ENCODE results near the gene C16orf54.
"Not testable (repeated sequence)": the region's sequence is repeated elsewhere in the genome, so short reads cannot be mapped to it uniquely, and the experiment has no call there.

The C16orf54 gene

DNA sequence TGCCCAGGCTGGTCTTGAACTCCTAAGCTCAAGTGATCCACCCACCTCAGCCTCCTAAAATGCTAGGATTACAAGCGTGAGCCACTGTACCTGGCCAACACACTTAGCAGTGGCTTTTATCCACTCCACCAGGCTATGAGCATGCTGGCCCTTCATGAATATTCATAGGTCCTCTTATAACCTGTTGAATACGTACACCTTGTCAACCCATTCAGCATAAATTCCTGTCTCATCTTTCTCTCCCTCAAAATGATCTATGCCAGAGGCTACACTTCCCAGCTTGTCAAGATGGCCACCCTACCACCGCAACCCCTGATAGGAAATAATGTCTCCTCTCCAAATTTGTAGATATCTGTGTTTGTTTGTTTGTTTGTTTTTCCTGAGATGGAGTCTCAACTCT is 21.3 kb upstream of the C16orf54 start:
- DNase-seq, result no peak

DNA sequence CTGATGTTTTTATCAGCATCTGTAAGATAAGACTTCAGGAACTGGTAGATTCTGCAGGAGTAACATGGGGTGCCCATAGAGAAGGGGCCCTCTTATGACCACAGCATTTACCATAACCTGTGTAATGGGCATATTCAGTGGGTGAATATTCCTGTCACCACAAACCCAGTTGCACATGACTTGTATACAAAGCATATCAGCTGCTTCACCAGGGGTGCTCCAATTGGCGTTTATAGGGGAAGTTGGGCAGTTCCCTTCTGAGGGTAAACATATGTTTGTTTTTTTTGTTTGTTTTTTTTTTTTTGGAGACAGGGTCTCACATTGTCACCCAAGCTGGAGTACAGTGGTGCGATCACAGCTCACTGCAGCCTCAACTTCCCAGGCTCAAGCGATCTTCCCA is 20.8 kb upstream of the C16orf54 start:
- DNase-seq, result no peak

DNA sequence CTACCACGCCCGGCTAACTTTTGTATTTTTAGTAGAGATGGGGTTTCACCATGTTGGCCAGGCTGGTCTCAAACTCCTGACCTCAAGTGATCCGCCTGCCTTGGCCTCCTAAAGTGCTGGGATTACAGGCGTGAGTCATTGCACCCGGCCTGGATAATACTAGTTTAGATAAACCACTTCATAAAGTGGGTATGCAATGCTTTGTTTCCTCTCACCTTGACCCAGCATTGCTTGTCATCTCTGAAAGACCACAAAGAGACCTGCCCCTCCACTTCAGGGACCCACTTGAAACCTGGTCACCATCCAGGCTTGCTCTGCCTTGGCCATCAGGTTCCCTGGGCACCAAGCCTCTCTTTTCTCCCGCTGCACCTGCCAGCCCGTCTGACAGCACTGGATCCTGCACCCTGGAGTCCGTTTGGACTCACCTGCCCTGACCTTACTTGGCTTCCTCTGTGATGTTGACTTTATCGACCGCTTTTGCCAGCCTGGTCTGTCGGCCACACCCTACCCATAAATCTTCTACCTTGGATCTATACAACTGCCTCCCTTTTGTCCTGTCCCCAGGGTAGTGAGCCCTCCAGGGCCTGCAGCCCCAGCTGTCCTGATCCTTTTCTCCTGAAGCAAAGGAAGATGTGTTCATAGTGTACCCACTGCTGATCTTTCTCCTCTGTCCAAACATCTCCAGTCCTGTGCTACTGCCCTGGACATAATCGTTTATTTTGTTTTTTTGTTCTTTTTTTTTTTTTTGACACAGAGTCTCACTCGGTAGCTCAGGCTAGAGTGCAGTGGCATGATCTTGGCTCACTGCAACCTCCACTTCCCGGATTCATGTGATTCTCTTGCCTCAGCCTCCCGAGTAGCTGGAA is 19.6 kb upstream of the C16orf54 start:
- no peak for DNase-seq

DNA sequence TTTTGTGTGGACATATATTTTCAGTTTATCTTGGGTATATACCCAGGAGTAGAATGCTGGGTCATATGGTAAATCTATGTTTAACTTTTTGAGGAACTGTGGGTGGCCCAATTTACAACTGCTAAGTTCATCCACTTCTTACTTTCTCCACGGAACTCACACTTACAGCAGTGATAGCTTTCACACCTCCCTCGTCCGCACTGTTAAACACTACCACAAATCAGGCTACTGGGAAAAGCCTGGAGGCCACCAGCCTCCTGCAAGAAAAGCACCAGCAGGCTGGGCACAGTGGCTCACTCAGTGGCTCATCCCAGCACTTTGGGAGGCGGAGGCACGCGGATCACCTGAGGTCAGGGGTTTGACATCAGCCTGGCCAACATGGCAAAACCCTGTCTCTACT is 17.5 kb upstream of the C16orf54 start:
- DNase-seq, result no peak

DNA sequence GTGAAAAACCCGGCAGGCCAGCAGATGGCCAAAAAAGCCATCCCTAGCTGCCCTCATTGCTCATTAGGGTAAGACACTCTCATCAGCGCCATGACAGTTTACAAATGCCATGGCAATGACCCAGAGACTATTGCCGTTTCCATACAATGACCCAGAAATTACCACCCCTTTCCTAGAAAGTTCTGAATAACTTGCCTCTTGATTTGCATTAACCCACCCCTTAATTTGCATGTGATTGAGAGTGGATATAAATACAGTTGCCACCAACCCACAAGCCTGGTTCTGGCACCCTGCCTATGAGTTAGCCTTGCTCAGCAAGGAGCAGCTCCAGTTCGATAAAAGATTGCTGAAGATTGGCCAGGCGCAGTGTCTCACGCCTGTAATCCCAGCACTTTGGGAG is 16.1 kb upstream of the C16orf54 start:
- DNase-seq, result no peak

DNA sequence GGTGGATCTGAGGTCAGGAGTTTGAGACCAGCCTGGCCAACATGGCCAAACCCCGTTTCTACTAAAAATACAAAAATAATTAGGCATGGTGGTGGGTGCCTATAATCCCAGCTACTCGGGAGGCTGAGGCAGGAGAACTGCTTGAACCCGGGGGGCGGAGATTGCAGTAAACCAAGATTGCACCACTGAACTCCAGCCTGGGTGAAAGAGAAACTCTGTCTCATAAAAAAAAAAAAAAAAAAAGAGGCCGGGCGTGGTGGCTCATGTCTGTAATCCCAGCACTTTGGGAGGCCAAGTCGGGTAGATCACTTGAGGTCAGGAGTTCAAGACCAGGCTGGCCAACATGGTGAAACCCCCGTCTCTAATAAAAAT is 15.5 kb upstream of the C16orf54 start:
- not testable (repeated sequence) for DNase-seq

DNA sequence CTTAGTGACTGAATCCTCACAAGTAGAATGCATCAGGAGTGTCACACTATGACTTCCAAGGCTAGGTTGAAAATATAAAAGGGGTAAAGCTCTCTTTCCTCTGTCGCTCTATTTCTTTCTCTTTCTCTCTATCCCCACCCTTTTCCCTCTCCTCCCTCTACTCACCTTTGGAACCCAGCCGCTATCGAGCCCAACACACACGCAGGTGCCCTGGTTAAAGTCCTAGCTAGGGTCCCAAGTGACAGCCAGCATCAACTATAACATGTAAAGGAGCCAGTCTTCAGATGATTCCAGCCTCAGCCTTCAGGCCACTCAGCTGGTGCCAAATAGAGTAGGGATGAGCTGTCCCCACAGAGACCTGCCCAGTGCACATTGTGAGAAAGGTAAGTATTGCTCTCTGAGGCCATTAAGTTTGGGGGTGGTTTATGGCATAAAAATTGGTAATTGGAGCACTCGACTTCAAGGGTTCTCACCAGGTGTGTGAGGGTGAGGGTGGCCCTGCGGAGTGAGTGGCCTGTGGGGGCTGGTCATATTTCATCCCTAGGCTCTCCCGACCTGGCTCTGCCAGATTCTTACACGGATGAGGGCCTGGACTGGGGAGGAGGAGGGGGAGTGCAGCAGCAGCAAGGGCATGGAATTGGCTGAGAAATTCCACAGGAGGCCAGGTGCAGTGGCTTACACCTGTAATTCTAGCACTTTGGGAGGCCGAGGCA is 14.9 kb upstream of the C16orf54 start:
- DNase-seq, result no peak

DNA sequence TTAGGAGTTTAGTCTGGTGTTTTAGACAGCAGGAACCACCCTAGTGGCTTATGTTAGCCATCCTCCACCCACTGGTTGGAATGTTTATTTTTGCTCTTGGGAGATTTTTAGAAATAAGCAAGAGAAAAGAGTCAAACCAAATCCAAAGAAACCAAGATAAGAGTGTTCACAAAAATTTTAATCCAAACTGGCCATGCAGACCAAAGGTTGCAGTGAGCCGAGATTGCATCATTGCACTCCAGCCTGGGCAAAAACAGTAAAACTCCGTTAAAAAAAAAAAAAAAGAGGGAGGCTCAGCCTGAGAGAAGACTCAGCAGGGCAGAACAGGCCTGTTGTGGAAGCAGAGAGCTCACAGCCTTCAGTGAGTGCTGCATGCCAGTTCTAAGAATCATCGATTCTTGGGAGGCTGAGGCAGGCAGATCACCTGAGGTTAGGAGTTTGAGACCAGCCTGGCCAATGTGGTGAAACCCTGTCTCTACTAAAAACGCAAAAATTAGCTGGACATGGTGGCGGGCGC is 12.2 kb upstream of the C16orf54 start:
- DNase-seq, result no peak

DNA sequence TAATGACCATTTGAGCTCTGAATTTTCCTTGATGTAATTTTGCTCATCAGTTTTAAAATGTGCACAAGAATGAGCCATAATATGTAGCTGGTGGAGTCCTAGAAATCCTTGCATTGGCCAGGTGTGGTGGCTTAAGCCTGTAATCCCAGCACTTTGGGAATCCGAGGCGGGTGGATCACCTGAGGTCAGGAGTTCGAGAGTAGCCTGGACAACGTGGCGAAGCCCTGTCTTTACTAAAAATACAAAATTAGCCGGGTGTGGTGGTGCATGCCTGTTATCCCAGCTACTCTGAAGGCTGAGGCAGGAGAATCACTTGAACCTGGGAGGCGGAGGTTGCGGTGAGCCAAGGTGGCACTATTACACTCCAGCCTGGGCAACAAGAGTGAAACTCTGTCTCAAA is 11.3 kb upstream of the C16orf54 start:
- DNase-seq, result not testable (repeated sequence)

DNA sequence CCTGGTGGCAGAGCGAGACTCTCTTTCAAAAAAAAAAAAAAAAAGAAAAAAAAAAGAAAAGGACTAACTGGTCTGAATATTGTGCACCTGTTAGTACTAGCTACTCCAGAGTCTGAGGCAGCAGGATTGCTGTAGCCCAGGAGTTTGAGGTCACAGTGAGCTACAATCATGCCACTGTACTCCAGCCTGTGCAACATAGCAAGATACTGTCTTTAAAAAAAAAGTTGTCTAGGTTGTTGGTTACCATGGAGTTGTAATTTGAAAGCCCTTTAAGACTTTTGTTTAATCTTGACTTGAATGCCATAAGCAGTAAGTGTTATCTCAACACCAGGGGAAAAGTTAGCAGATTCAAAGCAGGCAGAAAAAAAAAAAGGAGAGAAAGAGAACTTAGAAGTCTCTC is 10.9 kb upstream of the C16orf54 start:
- DNase-seq, result no peak

DNA sequence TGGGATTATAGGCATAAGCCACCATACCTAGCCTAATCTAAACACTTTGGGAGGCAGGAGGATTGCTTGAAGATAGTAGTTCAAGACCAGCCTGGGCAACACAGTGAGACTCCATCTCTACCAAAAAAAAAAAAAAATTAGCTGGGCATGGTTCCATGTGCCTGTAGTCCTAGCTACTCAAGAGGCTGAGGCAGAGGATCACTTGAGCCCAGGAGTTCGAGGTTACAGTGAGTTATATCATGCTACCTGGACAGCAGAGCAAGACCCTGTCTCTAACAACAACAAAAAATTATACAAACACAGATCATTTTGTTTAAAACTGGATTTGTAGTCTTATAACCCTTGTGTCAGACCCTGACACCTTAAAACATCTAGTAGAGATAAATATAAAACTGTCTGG is 7.7 kb upstream of the C16orf54 start:
- no peak for DNase-seq

DNA sequence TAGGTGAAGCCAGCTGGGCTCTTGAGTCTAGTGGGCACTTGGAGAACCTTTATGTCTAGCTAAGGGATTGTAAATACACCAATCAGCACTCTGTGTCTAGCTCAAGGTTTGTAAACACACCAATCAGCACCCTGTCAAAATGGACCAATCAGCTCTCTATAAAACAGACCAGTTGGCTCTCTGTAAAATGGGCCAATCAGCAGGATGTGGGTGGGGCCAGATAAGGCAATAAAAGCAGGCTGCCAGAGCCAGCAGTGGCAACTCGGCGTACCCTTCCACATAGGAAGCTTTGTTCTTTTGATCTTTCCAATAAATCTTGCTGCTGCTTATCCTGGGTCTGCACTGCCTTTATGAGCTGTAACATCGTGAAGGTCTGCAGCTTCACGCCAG is 3.0 kb upstream of the C16orf54 start:
- DNase-seq, result not testable (repeated sequence)

DNA sequence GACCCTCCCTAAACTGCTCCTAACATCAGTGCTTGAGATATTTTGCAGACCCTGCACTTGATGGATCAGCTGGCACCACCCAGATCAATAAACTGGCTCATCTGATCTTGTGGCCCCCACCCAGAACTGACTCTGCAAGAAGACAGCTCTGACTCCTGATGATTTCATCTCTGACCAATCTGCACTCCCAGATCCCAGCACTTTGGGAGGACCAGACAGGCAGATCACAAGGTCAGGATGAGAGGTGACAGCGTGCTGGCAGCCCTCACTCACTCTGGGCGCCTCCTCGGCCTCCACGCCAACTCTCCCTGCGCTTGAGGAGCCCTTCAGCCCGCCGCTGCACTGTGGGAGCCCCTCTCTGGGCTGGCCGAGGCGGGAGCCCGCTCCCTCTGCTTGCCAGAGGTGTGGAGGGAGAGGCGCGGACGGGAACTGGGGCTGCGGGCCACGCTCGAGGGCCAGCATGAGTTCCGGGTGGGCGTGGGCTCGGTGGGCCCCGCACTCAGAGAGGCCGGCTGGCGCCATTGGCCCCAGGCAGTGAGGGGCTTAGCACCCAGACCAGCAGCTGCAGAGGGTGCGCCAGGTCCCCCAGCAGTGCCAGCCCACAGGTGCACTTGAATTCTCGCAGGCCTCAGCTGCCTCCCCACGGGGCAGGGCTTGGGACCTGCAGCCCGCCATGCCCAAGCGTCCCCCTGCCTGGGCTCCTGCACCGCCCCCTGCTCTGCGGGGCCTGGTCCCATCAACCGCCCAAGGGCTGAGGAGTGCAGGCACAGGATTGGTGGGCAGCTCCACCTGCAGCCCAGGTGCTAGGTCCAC is 2.4 kb upstream of the C16orf54 start:
- DNase-seq, result no peak

DNA sequence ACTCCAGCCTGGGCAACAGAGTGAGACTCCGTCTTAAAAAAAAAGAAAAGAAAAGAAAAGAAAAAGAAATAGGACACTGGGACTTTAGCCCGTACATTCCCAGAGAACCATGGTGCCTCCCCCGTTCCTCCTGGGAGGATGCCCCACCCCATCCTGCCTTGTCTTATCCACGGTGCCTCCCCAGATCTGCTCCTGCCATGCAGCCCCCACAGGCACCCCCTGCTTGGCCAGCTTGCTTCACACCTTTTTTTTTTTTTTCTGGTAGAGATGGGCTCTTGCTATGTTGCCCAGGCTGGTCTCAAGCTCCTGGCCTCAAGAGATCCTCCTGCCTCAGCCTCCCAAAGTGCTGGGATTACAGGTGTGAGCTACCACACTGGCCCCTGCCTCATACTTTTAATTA is 728 bp upstream of the C16orf54 start:
- not testable (repeated sequence) for DNase-seq

DNA sequence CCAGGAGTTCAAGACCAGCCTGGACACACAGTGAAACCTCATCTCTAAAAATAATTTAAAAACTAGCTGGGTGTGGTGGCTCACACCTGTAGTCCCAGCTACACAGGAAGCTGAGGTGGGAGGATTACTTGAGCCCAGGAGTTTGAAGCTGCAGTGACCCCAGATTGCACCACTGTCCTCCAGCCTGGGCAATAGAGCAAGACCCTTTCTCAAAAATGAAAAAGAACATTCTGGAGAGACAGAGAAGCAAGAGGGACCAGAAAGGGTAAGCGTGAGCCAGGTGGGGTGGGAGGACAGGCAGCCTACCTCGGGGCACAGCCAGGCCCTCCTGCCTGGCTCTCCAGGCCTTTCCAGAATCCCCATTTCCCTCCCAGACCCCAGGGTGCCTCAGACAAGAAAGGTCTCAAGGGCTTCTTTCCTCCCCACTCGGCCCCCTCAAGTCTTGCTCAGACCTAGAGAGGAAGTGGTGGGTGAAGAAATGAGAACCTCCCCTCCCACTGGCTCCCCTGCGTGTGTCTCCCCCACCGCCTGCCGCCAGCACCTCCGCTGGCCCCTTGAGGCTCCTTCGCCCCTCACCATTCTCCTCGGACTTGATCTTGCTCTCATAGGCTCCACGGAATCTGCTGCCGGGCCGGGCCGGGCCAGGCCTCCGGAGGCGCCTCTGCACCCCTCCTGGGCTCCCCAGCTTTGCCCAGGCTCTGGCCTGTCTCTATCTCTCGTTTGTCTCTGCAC is 503 bp downstream of the C16orf54 start:
- peak; percentile 59 for DNase-seq

DNA sequence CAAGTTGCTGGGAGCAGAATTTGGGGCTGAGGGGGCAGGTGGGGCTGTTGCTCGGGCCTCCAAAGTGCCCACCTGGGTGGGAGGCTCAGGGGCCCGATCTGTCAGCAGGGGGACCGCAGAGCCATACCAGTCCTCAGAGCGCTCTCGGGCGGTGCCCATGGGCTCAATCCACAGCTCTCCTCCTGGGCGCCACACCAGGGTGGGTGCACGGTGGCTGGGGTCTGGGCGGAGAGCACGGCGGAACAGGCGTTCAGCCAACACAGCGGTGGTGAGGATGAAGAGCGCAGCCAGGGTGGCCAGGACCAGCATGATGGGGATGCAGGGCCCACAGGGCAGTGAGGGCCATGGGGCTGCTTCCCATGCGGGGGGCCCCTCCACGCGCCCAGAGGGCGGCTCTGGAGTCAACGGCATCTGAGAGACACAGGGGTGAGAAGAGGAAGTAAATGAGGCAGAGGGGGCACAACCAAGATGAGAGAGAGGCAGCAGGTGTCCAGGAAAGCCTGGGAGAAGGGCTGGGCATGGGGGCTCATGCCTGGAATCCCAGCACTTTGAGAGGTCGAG is 1.2 kb downstream of the C16orf54 start:
- no peak for DNase-seq

DNA sequence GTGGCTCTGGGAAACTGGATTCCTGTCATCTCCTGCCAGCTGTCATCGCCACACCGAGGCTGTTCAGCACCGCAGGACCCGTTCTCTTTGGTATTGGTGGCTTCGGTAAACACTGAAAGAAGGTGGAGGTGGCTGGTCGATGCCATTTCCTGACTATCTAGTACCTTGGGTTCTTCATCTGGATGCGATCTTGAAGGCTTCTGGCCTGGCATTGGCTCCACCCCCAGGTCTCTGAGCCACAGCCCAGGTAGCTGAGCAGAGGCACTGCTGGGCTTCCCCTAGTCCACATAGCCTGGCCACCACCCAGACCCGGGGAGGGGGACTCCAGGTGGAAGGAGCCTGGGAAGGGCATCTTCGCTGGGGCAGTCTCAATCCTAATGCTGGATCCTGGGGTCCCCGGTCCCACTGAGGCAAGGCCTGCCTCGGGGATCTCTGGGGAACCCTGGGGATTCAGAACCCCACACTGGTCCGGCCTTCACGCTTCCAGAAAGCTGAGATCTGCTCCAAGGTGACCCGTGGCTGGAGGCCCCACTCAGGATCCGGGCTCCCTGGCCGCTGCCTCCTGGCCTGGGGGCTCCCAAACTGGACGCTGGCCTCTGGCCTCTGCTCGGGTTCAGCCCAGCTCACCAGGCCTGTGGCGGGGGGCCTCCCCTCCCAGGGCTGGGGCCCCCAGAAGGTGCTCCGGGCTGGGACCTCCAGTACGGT is 1.8 kb downstream of the C16orf54 start:
- peak; percentile 37 for DNase-seq

DNA sequence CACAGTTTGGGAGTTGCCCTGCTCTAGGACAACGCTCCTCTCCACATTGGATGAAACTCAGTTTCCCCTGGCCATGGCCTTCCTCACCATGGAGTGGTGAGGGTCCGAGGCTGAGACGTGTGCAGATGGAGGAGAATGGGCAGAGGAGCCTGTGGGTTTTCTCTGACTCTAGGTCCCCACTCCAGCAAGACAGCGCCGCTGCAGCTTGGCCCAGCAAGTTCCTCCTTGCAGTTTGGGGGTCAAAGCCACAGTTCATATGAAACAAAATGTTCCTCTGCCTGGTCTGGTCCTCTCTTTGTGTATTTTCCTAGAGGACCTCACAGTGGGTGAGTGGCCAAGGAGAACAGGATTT is 2.3 kb downstream of the C16orf54 start:
- no peak for DNase-seq

DNA sequence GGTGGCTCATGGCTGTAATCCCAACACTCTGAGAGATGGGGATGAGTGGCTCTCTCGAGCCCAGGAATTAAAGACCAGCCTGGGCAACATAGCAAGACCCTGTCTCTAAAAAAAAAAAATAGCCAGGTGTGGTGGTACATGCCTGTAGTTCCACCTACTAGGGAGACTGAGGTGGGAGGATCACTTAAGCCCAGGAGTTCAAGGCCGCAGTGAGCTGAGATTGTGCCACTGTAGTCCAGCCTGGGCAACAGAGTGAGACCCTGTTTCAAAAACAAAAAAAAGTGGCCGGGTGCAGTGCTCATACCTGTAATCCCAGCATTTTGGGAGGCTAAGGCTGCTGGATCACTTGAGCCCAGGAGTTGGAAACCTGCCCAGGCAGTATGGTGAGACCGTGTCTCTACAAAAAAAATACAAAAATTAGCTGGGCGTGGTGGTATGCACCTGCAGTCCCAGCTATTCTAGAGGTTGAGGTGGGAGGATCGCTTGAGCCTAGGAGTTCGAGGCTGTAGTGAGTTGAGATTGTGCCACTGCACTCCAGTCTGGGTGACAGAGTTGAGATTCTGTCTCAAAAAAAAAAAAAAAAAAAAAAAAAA is 3.0 kb downstream of the C16orf54 start:
- no peak for DNase-seq

DNA sequence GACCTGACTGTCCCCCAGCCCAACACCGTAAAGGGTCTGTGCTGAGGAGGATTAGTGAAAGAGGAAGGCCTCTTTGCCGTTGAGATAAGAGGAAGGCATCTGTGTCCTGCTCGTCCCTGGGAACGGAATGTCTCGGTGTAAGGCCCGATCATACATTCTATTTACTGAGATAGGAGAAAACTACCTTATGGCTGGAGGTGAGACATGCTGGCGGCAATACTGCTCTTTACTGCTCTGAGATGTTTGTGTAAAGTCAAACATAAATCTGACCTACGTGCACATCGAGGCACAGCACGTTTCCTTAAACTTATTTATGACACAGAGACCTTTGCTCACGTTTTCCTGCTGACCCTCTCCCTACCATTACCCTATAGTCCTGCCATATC is 5.2 kb downstream of the C16orf54 start:
- DNase-seq, result not testable (repeated sequence)

DNA sequence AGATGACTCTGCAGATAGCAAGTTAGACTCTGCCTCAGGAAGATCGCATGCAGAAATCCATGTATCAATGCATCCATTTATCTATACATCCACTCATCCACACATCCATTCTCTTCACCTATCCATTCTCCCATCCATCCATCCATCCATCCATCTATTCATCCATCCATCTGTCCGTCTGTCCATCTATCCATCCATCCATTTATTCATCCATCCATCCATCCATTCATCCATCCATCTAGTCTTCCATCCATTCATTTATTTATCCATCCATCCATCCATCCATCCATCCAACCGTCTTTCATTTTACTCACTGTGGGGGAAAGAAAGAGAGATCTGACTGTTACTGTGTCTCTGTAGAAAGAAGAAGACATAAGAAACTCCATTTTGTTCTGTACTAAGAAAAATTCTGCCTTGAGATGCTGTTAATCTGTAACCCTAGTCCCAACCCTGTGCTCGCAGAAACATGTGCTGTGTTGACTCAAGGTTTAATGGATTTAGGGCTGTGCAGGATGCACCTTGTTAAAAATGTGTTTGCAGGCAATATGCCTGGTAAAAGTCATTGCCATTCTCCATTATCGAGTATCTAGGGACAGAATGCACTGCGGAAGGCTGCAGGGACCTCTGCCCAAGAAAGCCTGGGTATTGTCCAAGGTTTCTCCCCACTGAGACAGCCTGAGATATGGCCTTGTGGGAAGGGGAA is 5.7 kb downstream of the C16orf54 start:
- not testable (repeated sequence) for DNase-seq
